HG02623 (cell line): ENCODE data around the gene ZNF362.
"Not testable (repeated sequence)": the region's sequence is repeated elsewhere in the genome, so short reads cannot be mapped to it uniquely, and the experiment has no call there.

Source experiments
- ATAC-seq: cut with Tn5 transposase; IDR thresholded peaks from one replicate; pipeline ENCODE4 v1.9.1; 2021; ENCODE audit warnings: moderate library complexity; ENCODE audit not compliant: unreplicated experiment

The ZNF362 gene

DNA sequence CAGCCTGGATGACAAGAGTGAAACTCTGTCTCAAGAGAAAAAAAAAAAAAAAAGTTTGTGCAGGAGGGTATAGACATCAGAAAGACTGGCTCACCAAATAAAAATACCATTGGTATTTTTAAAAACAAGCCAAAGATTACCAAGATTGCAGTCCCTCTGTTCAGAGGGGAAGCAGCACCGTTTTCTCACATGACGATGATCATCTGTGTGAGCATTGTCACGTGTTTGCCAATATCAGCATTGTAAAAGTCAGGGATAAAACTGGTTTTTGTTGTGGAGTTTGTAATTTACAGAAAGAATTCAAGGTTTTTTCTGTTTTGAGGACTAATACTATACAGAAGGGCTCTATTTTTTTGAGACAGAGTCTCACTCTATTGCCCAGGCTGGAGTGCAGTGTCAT is 26.5 kb downstream of the ZNF362 start:
- ATAC-seq: no peak

DNA sequence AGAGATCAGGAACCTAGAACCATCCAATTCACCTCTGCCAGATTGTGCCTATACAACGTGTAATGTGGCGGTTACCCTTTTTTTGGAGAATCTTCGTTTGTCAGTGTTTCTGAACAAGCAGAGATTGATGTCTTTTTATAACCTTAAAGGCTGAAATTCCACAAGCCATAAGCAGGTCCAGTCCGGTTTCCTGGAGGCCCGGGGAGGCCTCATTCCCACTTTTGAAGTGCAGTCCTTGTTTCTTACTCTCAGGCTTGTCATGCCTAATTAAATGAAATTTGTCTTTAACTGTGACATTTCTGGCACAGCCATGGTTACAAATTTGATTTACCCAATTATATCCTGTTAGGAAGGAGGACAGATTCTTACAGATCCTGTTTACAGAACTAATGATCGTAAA is 27.8 kb downstream of the ZNF362 start:
- ATAC-seq: no peak

DNA sequence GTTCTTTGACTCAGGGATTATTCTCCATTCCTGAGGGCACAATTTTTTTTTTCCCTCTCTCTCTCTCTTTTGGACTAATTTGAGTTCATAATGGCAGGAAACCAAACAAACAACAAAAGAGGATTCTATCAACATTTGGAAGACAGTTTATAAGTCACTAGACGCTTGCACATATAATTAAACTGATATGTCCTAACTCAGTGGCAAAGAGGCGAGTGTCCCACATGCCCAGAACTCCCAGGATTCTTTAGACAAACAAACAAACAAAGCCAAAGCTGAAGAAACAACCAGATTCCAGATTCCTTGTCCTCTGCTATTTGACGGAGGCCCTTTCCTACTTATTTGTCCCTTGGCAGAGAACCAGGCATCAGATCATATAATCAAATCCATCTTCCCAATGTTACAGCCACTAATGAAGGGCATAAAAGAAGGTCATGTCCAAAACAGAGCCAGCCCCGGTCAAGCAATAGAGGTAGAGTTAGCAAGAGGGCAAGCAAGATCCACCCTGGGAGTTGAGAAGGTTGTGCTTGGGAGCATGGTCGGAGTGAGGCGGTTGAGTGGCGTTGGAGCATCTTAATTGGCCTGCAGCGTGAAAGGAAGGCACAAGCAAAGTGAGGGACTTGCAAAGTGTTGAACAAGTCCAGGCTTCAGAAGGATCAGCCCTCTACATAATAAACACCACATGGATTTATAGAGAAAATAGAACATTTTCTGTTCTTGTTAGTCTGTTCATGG is 30.3 kb downstream of the ZNF362 start:
- ATAC-seq: no peak

DNA sequence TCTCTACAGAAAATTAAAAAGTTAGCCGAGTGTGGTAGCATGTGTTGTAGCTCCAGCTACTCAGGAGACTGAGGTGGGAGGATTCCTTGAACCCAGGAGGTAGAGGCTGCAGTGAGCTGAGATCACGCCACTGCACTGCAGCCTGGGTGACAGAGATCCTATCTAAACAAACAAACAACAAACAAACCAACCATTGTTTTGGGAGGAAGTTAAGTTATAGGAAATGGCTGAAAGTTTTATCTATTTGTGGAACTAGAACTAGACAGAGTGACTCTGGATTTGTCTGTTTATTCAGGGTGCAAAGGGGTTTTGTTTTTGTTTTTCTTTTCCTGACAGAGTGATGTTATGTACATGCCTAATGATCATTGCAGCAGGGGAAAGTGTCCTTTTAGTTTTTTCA is 31.0 kb downstream of the ZNF362 start:
- ATAC-seq: no peak

DNA sequence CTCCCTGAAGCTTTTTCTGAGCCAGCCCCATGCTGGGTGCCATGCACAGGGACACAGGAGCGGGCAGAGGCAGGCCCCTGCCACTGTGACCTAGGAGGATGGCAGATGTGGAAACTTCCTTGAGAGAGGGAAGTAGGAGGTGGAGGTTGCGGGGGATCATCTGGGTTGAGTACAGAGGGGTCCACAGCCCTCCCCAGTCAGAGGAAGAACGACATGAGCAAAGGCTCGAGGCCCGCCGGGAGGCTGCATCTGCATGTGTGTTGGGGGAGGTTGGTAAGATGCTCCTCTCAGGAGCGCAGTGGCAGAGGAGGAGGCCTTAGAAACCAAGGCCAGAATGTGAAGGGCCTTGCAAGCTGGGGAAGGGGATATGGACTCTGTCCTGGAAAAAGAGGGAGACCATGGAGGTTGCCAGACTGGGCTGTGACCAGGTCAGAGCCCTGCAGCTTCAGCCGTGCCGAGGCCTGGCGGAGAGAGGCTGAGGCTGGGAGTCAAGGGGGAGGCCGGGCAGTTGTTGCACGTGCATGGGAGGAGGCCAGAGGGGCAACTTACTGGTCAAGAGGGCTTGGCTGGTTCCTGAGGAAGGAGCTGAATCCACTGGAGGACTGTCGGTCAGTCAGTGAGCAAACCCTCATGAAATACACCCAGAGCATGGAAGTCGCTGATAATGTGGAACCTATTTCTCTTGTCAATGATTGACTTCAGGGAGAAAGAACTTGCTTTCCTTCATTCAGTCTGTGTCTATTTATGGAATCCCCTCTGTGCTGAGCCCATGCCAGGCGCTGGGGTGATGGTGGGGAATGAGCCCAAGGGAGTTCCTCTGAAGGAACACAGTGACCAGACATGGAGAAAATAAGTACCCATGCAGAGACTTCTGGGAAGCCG is 32.9 kb downstream of the ZNF362 start:
- ATAC-seq: no peak

DNA sequence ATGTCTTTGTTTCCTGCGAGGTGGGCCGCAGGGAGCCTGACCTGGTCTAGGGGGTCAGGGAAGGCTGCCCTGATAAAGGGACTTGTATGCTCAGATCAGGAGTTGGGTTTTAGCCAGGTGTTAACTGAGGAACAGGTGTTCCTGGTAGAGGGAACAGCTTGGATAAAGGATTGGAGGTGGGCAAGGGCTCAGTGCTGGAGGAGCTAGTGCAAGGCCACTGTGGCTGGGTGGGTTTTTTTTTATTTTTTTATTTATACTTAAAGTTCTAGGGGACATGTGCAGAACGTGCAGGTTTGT is 33.5 kb downstream of the ZNF362 start:
- ATAC-seq: no peak

DNA sequence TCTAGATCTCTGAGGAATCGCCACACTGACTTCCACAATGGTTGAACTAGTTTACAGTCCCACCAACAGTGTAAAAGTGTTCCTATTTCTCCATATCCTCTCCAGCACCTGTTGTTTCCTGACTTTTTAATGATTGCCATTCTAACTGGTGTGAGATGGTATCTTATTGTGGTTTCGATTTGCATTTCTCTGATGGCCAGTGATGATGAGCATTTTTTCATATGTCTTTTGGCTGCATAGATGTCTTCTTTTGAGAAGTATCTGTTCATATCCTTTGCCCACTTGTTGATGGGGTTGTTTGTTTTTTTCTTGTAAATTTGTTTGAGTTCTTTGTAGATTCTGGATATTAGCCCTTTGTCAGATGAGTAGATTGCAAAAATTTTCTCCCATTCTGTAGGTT is 34.3 kb downstream of the ZNF362 start:
- not testable (repeated sequence) for ATAC-seq

DNA sequence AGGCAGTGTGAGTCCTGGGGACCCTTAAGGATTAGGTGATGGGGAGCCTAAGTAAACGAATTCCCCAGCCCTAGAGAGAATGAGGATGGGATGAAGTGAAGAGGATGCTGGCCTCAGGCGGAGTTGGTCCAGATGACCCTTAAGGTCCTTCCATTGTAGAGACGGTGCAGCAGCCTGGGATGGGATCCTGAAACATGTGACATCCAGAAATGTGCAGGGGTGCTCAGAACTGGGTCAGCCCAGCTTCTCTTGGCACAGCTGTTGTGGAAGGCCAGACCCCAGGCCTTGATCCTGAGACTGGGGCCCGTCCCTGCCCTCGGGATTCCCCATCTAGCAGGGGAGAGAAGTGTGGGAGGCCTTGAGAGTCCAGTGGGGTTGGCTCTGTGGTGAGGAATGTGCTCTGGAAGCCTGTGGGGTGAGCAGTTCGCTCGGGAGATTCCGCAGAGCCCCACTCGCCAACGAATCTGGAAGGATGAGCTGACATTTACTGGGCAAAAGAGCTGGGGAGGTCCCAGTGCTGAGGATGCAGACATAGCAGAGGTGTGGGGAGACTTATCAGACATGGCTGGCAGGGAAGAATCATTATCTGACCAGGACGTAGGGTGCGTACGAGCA is 36.5 kb downstream of the ZNF362 start:
- no peak for ATAC-seq

DNA sequence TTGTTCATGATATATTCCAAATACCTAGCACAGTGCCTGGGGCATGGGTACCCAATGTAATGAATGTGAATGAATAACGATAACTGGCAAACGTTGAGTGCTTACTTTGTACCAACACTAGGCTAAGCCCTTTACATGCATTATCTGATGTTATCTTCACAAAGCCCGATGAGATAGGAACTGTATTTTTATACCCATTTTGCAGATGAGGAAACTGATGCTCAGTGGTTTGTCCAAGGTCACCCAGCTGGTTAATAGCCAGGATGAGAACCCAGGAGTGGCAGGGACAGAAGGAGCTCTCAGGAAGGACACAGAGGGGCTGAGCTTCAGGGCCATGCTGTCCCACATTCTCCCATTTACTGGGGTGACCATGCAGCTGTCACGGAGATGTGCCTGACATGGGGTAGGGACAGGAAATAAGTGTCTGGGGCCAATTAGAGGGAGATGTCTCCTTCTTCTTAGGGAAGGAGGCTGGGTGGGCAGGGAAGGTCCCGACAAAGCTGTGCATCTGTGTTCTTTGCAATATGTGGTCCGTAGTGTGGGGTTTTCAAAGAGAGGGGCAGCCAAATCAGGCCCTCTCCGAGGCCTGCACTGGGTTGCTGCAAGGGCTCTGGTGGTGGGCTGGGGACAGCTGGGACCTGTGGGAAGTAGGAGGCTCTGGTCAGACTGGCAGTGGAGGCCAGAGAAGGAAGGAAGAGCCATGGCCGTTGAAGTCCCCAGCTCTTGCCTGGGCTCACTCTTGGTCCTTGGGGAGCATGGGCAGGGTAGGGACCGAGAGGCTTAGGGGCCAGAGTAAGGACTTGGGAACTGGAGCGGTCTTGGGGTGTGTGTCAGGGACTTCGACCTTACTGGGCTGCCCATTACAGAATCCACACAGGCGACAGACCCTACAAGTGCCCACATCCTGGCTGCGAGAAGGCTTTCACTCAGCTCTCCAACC is 38.0 kb downstream of the ZNF362 start:
- no peak for ATAC-seq

DNA sequence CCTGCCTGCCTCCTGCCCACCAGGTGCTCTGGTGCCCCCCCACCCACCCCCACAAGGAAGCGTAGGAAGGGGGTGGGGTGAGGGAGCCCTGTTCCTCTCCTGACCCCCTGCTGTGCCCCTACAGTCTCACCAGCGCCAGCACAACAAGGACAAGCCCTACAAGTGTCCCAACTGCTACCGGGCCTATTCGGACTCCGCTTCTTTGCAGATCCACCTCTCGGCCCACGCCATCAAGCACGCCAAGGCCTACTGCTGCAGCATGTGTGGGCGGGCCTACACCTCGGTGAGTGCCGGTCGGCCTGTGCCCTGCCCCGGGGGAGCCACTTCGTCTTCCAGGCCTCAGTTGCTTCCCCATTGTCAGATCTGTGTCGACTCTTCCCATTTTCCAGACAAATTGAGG is 38.7 kb downstream of the ZNF362 start:
- ATAC-seq: no peak

DNA sequence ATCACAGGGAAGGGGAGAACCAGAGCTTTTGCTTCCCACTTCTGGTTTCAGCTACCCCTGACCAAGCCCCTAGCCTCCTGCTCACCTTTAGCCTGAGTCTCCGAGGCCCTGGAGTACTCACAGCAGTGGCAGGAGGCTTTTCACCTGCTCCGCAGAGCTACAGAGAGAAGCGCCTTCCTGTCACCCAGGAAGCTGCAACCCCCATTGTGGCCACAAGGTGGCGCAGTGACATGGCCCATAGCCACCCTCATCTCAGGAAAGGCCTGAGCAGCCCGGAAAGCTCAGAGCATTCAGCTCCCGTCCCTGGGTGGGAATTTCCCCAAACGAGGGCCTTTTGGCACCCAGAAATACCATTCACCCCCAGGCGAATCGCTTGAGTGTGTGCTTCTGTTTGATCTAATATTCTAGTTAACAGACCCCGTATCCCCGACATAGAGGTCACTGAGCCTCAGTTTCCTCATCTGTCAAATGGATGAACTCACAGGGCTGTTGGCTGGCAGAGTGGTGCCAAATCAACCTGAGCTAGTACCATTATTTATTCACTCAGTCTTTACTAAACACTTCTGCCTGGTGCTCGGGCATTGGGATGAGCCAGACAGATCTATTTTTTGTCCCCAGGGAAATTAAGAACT is 39.3 kb downstream of the ZNF362 start:
- no peak for ATAC-seq

DNA sequence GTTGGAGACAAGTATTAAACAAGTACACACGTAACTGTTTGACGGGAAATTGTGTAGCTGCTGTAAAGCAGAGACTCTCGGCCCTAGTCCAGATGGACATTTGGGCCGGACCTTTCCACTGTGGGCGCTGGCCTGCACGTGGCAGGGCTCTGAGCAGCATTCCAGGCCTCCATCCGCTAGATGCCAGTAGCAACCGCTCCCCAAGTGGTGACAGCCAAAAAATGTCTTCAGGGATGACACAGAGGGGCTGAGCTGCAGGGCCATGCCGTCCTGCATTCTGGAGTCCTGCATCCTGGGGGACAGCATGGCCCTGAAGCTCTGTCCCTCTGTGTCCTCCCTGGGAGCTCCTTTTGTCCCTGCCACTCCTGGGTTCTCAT is 39.8 kb downstream of the ZNF362 start:
- no peak for ATAC-seq

DNA sequence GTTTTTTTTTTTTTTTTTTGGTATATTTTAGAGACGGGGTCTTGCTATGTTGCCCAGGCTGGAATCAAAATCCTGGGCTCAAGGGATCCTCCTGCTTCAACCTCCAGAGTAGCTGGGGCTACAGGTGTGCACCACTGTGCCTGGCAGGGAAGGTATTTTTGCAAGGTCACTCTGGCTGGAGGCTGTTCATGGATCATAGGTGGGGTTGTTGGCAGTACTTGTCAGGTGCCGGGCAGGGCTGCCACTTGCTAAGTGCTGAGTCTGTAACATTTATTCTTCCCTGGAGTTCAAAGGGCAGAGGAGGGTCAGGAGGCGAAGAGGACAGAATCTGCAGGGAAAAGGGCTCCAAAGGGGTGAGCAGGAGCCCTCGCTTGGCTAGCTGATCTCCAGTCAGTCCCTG is 40.5 kb downstream of the ZNF362 start:
- ATAC-seq: no peak

DNA sequence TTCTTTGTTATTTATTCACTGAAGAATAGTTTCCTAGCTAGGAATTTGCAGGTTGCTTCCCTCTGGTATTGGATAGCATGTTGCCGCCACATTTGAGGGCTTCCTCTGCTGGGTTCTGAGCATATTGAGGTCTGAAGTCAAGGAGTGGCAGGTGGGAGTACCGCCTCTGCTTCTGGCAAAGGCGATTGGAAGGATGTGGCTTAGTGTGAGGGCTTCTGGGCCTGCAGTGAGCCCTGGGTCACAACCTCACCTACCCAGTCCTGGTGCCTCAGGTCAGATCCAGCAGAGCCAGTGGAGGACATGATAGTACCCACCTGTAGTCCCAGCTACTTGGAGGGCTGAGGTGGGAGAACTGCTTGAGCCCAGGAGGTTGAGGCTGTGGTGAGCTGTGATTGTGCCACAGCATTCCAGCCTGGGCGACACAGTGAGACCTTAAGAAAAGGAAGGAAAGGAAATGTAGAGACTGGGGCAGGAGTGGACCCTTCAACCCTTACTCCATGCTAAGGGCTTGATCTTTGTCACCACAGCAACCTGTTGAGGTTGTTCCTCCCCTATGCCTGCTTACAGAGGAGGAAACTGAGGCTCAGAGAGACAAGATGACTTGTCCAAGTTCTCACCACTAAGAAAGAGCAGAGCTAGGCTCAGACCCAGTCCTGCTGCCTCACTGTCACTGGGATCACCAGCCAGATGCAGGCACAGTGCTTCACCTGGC is 41.8 kb downstream of the ZNF362 start:
- ATAC-seq: no peak

DNA sequence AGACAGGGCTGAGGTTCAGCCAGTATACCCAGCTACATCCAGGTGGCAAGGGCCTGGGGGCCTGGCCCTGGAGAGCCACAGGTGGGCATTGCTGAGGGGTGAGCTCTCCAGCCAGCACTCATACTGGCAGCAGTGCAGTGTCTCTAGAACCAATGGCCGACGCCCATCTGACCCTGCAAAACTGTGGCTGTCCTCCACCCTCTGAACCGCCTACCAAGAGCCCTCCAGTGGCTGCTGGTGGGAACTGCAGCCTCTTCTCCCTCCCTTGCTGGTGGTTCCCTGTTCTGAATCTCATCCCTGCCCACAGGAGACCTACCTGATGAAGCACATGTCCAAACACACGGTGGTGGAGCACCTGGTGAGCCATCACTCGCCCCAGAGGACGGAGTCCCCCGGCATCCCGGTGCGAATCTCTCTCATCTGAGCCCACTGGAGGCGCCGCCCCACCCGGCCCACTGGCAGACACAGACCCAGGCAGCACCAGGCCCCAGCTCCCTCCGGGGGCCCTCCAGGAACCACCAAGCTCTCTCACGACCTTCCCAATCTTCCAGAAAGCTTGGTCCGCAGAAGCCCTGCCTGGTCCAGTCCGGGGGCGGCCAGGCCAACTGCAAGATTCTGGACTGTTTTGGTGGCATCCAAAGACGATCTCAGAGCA is 42.5 kb downstream of the ZNF362 start:
- ATAC-seq: no peak

DNA sequence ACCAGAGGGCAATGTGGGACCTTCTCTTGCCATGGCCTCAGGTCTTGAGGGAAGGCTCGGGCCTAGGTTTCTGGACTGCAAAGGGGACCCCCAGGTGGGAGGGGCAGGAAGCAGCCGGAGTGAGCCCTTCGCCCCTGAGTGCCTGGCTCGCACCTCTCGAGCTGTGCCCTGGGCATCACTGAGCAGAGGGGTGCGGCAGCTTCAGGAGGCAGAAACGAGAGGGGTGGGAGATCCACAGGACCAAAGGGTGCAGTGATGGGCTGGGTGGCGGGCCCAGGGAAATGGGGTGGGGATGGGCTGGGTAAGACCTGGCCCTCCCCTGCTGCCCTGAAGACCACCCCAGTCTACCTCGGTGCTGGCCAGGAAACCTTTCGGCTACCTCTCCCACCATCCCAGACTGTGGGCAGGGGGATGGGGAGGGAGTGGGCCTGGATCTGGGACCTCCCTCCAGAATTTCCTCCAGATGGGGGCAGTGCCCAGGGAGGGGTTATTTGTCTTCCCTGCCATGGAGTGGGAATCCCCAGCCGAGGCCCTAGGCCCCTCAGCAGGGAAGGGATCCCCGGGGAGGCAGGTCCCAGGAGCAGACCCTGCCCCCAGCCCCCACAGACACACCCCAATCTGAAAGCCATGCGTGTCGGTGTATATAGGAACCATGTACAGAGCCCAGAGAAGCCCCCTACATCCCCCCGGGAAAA is 43.3 kb downstream of the ZNF362 start:
- ATAC-seq: no peak

DNA sequence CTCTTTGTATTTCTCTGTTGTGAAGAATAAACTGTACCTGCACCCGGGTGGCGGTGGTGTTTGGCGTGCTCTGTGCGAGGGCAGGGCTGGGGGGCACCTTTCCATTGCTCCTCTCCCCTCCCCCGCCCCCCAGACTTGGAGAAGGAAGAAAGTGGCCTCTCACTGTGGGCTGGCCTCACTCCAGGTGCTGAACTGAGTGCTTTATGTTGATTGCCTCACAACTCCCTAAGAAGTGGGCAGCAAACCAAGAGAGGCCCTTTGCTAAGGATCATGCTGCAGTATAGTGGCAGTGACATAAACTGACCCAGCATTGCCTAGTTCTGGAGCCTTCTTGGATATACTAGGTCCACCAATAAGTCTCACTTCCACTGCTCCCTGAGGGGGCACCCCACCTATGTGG is 44.4 kb downstream of the ZNF362 start:
- ATAC-seq: no peak

DNA sequence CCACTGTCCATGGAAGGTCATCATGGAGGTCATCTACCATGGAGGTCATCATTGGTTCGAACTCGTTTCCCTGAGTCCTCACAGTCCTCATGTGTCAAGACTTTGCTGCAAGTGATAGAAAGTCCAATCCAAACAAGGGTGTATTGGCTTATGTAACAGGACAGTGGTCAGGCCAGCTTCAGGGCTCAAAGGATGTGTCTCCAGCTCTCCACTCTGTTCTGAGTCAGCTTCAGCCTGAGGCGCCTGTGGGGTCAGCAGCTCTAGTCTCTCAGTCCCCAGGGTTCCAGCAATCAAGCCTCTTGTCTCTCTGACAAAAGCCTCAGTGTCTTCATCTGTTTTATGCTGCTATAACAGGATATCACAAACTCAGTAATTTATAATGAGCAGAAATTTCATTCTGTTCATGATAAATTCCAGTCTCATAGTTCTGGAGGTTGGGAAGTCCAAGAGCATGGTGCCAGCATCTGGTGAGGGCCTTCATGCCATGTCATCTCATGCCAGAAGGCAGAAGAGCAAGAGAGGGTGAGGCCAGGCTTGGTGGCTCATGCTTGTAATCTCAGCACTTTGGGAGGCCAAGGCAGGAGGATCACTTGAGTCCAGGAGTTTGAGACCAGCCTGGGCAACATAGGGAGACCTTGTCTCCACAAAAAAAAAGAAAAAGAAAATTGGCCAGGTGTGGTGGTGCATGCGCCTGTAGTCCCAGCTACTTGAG is 45.1 kb downstream of the ZNF362 start:
- no peak for ATAC-seq
